Measurements from ENCODE around the gene ANK3. TPM values are rescaled to one million over a fixed set of nuclear protein-coding genes. Genes with fewer than 3 reads are reported as not detected.

The ANK3 gene
- total RNA-seq, 1 experiment from 2014 or later, result 32.0 TPM

DNA sequence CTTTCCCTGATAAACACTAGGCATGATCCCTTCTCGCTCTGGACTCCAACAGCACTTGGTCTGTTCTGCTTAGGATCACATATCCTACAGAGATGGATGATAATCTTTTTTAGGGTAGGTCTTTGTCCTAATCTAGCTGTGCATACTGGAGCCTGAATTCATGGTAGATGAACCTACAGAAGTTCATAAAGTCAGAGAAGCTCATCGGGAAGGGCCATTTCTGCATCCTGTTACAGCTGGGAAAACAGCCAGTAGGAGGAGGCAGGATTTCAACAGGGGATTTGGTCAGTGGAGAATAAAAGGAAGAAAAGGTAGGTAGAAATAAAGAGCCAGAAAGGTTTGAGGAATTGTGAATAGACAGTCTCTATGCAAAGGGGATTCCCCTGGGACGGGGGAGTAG is 101.4 kb downstream of the ANK3 start:
- CTCF ChIA-PET, result no interaction called here
- TF ChIP-seq, protein P1, sequence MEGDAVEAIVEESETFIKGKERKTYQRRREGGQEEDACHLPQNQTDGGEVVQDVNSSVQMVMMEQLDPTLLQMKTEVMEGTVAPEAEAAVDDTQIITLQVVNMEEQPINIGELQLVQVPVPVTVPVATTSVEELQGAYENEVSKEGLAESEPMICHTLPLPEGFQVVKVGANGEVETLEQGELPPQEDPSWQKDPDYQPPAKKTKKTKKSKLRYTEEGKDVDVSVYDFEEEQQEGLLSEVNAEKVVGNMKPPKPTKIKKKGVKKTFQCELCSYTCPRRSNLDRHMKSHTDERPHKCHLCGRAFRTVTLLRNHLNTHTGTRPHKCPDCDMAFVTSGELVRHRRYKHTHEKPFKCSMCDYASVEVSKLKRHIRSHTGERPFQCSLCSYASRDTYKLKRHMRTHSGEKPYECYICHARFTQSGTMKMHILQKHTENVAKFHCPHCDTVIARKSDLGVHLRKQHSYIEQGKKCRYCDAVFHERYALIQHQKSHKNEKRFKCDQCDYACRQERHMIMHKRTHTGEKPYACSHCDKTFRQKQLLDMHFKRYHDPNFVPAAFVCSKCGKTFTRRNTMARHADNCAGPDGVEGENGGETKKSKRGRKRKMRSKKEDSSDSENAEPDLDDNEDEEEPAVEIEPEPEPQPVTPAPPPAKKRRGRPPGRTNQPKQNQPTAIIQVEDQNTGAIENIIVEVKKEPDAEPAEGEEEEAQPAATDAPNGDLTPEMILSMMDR (conservative IDR thresholded peaks at IDR 0.05), result no peak
- no peak for TF ChIP-seq EZH2 (IDR thresholded peaks at IDR 0.05; ENCODE audit: low read depth)
- intact Hi-C loops (cut with micrococcal nuclease; ENCODE audit: unreplicated experiment), result no loop called here
- Histone ChIP-seq H3K79me2 (ENCODE audit: low read depth) (no peaks in the 10 kb centered on the region), H3K4me3 (no peak overlapping the region), H3F3A (ENCODE audit: insufficient read depth, low read depth) (peaks cover 3% of the 10 kb centered on the region; the same call in 1 of the 2 replicates), H3K9me3 (ENCODE audit: insufficient read depth, low read depth) (no peaks in the 10 kb centered on the region), H3K27ac (no peak overlapping the region), H3K27me3 (ENCODE audit: insufficient read depth, low read depth) (no peaks in the 10 kb centered on the region), H3K4me1 (replicated peaks; ENCODE audit: insufficient read depth) (peaks cover 10% of the 10 kb centered on the region), H4K20me1 (ENCODE audit: insufficient read depth) (no peaks in the 10 kb centered on the region; the same call in 1 of the 2 replicates), H3K36me3 (ENCODE audit: low read depth) (no peaks in the 10 kb centered on the region), H3K9me2 (ENCODE audit: insufficient read depth) (no peaks in the 10 kb centered on the region), H3K4me2 (no peak overlapping the region), H2AFZ (no peak overlapping the region)
- no TSS peak for BruUV-seq (replicated peaks)
- no peak for DNase-seq
- POLR2A ChIA-PET (ENCODE audit: unreplicated experiment), result no interaction called here

DNA sequence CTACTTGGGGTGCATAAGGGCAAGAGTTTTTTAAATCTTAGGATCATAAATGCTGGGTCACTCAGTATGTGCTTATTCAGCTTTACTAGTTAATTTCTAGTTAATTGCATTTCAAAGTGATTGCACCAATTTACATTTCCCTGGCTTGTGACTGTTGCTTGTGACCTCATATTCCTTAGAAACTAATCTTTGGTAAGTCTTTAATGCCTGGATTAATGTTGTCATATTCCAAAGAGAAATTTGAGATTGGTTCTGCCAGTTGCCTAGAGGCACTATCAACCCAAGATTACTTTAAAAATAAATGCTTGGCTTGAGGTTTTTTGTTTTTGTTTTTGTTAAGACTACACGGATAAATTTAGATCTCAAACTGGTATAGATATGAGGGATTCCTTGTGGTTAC is 103.1 kb downstream of the ANK3 start:
- intact Hi-C loops (cut with micrococcal nuclease; ENCODE audit: unreplicated experiment), result no loop called here
- peaks cover 11% of the 10 kb centered on the region; the same call in 1 of the 2 replicates for H3F3A ChIP-seq (ENCODE audit: insufficient read depth, low read depth)
- H3K27me3 ChIP-seq (ENCODE audit: insufficient read depth, low read depth), result no peaks in the 10 kb centered on the region
- POLR2A ChIA-PET (ENCODE audit: unreplicated experiment), result no interaction called here
- TF ChIP-seq, protein P1 (conservative IDR thresholded peaks at IDR 0.05), result no peak
- TF ChIP-seq EZH2 (IDR thresholded peaks at IDR 0.05; ENCODE audit: low read depth), result no peak
- BruUV-seq (replicated peaks), result no TSS peak
- H3K4me3 ChIP-seq, result no peak overlapping the region
- CTCF ChIA-PET, result no interaction called here
- no peaks in the 10 kb centered on the region for H3K36me3 ChIP-seq (ENCODE audit: low read depth)
- H3K4me2 ChIP-seq, result no peak overlapping the region
- H3K79me2 ChIP-seq (ENCODE audit: low read depth), result no peaks in the 10 kb centered on the region
- no peak for DNase-seq
- H3K9me3 ChIP-seq (ENCODE audit: insufficient read depth, low read depth), result no peaks in the 10 kb centered on the region; the same call in 1 of the 2 replicates
- H2AFZ ChIP-seq, result no peak overlapping the region
- H3K9me2 ChIP-seq (ENCODE audit: insufficient read depth), result no peaks in the 10 kb centered on the region
- H3K27ac ChIP-seq, result no peak overlapping the region
- H3K4me1 ChIP-seq (replicated peaks; ENCODE audit: insufficient read depth), result peaks cover 24% of the 10 kb centered on the region
- H4K20me1 ChIP-seq (ENCODE audit: insufficient read depth), result no peaks in the 10 kb centered on the region; the same call in 1 of the 2 replicates

DNA sequence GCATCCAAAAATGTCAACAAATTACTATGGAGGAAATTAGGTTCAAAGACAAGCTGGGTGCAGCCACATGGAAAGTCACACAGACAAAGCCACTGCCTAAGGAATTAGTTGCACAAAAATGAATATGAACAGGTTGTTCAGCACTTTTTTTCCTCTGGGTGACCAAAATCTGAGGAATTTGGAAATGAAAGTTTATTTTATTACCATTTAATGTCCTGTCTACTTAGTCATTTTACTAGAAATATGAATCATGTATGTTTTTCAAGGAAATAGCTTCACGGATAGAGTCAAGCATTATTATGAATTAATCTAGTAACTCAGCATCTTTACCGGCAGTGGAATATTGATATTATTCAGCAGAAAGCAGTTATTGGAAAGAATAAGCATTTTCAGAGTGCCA is 106.3 kb downstream of the ANK3 start:
- Histone ChIP-seq H4K20me1 (ENCODE audit: insufficient read depth) (no peaks in the 10 kb centered on the region; the same call in 1 of the 2 replicates), H3K79me2 (ENCODE audit: low read depth) (no peaks in the 10 kb centered on the region), H3K9me3 (ENCODE audit: insufficient read depth, low read depth) (no peaks in the 10 kb centered on the region; the same call in 1 of the 2 replicates), H3K4me3 (0 out of 2 replicates have a peak overlapping the region, but pooled peaks have one; percentile 13), H2AFZ (no peak overlapping the region), H3K9me2 (ENCODE audit: insufficient read depth) (no peaks in the 10 kb centered on the region), H3K27ac (peak overlapping the region; percentile 52), H3K4me1 (replicated peaks; ENCODE audit: insufficient read depth) (peaks cover 24% of the 10 kb centered on the region), H3K4me2 (peak overlapping the region; percentile 59), H3F3A (ENCODE audit: insufficient read depth, low read depth) (peaks cover 11% of the 10 kb centered on the region; the same call in 1 of the 2 replicates), H3K27me3 (ENCODE audit: insufficient read depth, low read depth) (no peaks in the 10 kb centered on the region), H3K36me3 (ENCODE audit: low read depth) (no peaks in the 10 kb centered on the region)
- ChIA-PET CTCF (interaction anchor here (0.6 kb wide), 1 partner anchor 377 kb away, joined by 3 read pairs; no protein-coding TSS in a partner anchor), POLR2A (ENCODE audit: unreplicated experiment) (interaction anchor here (0.7 kb wide), 1 partner anchor 1599 kb away, joined by 4 read pairs; no protein-coding TSS in a partner anchor)
- no TSS peak for BruUV-seq (replicated peaks)
- TF ChIP-seq, protein P1 (conservative IDR thresholded peaks at IDR 0.05), result no peak
- TF ChIP-seq EZH2 (IDR thresholded peaks at IDR 0.05; ENCODE audit: low read depth), result no peak
- intact Hi-C loops (cut with micrococcal nuclease; ENCODE audit: unreplicated experiment), result loop anchor here (2.0 to 5.0 kb wide), 3 partner anchors 101 to 149 kb away; no protein-coding TSS in a partner anchor
- peak in 1 of 2 experiments; percentile 59 for DNase-seq
